HepG2 (cell line): ENCODE data around the gene CD48. TPM values are rescaled to one million over a fixed set of nuclear protein-coding genes. Genes with fewer than 3 reads are reported as not detected.

Experiments used
- ATAC-seq: fragments of 200-7000 bp; cut with Tn5 transposase; 3 replicates; pipeline ENCODE4 v1.9.1; 2020; ENCODE audit warnings: mild to moderate bottlenecking, moderate library complexity
- BruUV-seq: library from RNA; stranded (reverse); fragments of 400-500 nt; replicated peaks from 2 replicates; lab custom pipeline; 2021; lab: Mats Ljungman, UMichigan
- CTCF ChIA-PET: fragments of 300-600 bp; formaldehyde crosslinking; extraction: SDS; loops from one replicate; lab custom pipeline; 2021; ENCODE audit warnings: low total read pairs, inconsistent platforms, low intra/inter-chr PET ratio; lab: Yijun Ruan, JAX
- POLR2A ChIA-PET: fragments of 350-600 bp; sonication (Branson Sonifier 250); formaldehyde crosslinking; loops from one replicate; lab custom pipeline; 2020; ENCODE audit warnings: antibody characterized with exemption, inconsistent platforms; lab: Yijun Ruan, JAX
- DNase-seq: peaks from one replicate; pipeline ENCODE4 v3.0.0-alpha.2; 2015; ENCODE audit warnings: low spot score
- FAIRE-seq: peaks from 3 replicates; lab custom pipeline; 2011; peaks lifted over from hg19 to GRCh38; lab: Jason Lieb, UNC
- H2AFZ ChIP-seq: one replicate; pipeline ENCODE4 v1.6.1; 2011; ENCODE audit warnings: low read length, inconsistent platforms
- H3K27ac ChIP-seq: fragments of 300-600 bp; 3 replicates; pipeline ENCODE4 v1.8.0; 2011; ENCODE audit warnings: mixed run types, mild to moderate bottlenecking, mixed read lengths, low read length, inconsistent platforms; ENCODE audit not compliant: insufficient read depth; ENCODE audit errors: extremely low read length
- H3K27me3 ChIP-seq, 2 experiments: fragments of 200-600 bp in 1 of 2; 2 replicates in 1 of 2; 3 replicates in 1 of 2; pipeline versions ENCODE4 v1.6.0 to v1.8.0; 2011; ENCODE audit warnings: low read length in 2 of 2, mild to moderate bottlenecking in 2 of 2, moderate library complexity in 2 of 2, inconsistent platforms in 1 of 2; ENCODE audit not compliant: insufficient read depth in 2 of 2, control insufficient read depth in 1 of 2
- H3K36me3 ChIP-seq, 2 experiments: fragments of 200-600 bp in 1 of 2; replicated peaks in 1 of 2; 2 replicates in 1 of 2; 3 replicates in 1 of 2; pipeline versions ENCODE4 v1.5.1 to v1.8.0; 2011; ENCODE audit warnings: low read length in 2 of 2, inconsistent platforms in 1 of 2; ENCODE audit not compliant: insufficient read depth in 2 of 2, control insufficient read depth in 1 of 2
- H3K4me1 ChIP-seq: 2 replicates; pipeline ENCODE4 v1.5.1; 2012; ENCODE audit warnings: low read length, inconsistent platforms; ENCODE audit not compliant: insufficient read depth
- H3K4me2 ChIP-seq: 2 replicates; pipeline ENCODE4 v1.6.0; 2011; ENCODE audit warnings: low read depth, low read length, inconsistent platforms
- H3K4me3 ChIP-seq, 3 experiments: fragments of 200-600 bp in 1 of 3; sonication (generic), shearing (Covaris generic) in 1 of 3; replicated peaks in 1 of 3; 2 replicates each; pipeline ENCODE4 v1.5.1; 2011 to 2016; ENCODE audit warnings: low read length in 3 of 3, inconsistent platforms in 2 of 3, low read depth in 2 of 3, mild to moderate bottlenecking in 2 of 3, control low read depth in 1 of 3, mixed read lengths in 1 of 3; ENCODE audit not compliant: insufficient read depth in 1 of 3
- H3K79me2 ChIP-seq: one replicate; pipeline ENCODE4 v1.6.1; 2011; ENCODE audit warnings: low read length, inconsistent platforms; ENCODE audit not compliant: insufficient read depth
- H3K9ac ChIP-seq: 2 replicates; pipeline ENCODE4 v1.6.0; 2011; ENCODE audit warnings: mild to moderate bottlenecking, low read depth, low read length, inconsistent platforms; ENCODE audit not compliant: insufficient read depth
- H3K9me3 ChIP-seq: 2 replicates; pipeline ENCODE4 v1.5.1; 2012; ENCODE audit warnings: mild to moderate bottlenecking, low read length
- H4K20me1 ChIP-seq: 2 replicates; pipeline ENCODE4 v1.6.0; 2011; ENCODE audit warnings: inconsistent platforms, mild to moderate bottlenecking, low read length, moderate library complexity; ENCODE audit not compliant: insufficient read depth
- CENPBD1 ChIP-seq: sonication (generic); formaldehyde crosslinking; IDR thresholded peaks from 2 replicates; pipeline ENCODE4 v1.8.0; 2022; ENCODE audit warnings: missing genetic modification reagents, low read depth, mild to moderate bottlenecking, borderline replicate concordance
- CHD2 ChIP-seq: IDR thresholded peaks from 2 replicates; pipeline ENCODE4 v1.6.1; 2011; ENCODE audit warnings: low read depth, low read length, improper control_type of control experiment
- DNMT3B ChIP-seq: conservative IDR thresholded peaks from 2 replicates; pipeline ENCODE4 v1.6.1; 2016; ENCODE audit warnings: missing biosample characterization, control low read depth
- GATAD1 ChIP-seq: IDR thresholded peaks from 2 replicates; pipeline ENCODE4 v1.6.1; 2016; ENCODE audit warnings: missing genetic modification reagents, missing compliant biosample characterization
- MTA3 ChIP-seq: sonication (generic); formaldehyde crosslinking; IDR thresholded peaks from 2 replicates; pipeline ENCODE4 v1.4.0; 2020; ENCODE audit warnings: missing genetic modification reagents
- PHF20 ChIP-seq: sonication (generic); formaldehyde crosslinking; IDR thresholded peaks from 2 replicates; pipeline ENCODE4 v1.5.0; 2020; ENCODE audit warnings: mild to moderate bottlenecking, missing genetic modification reagents
- ZBTB2 ChIP-seq: sonication (generic); formaldehyde crosslinking; IDR thresholded peaks from 2 replicates; pipeline ENCODE4 v1.8.0; 2022; ENCODE audit warnings: low read depth, missing genetic modification reagents
- ZMYM4 ChIP-seq: sonication (generic); formaldehyde crosslinking; IDR thresholded peaks from 2 replicates; pipeline ENCODE4 v1.8.1; 2023; ENCODE audit warnings: mild to moderate bottlenecking, missing genetic modification reagents
- ZNF646 ChIP-seq: sonication (generic); formaldehyde crosslinking; IDR thresholded peaks from 2 replicates; pipeline ENCODE4 v1.9.0; 2021; ENCODE audit warnings: mild to moderate bottlenecking, missing genetic modification reagents
- ZNF670 ChIP-seq: sonication (generic); formaldehyde crosslinking; IDR thresholded peaks from 2 replicates; pipeline ENCODE4 v1.8.0; 2022; ENCODE audit warnings: mild to moderate bottlenecking, missing genetic modification reagents, borderline replicate concordance
- WGBS: methylation state at CpG from one replicate; pipeline ENCODE4 v1.1.6; 2017; ENCODE audit warnings: low lambda C conversion rate; 5-methylcytosine and 5-hydroxymethylcytosine counted together
- in situ Hi-C: cut with HindIII; loops from 2 replicates; pipeline ENCODE4 v1.10.0; 2017; ENCODE audit warnings: low pct_unique_long_range_greater_than_20kb; ENCODE audit not compliant: extremely low pct_ligation_motif_present
- intact Hi-C: fragments of 100-400 bp; cut with micrococcal nuclease; formaldehyde crosslinking; loops from one replicate; pipeline ENCODE4 v1.10.0; 2022; ENCODE audit not compliant: unreplicated experiment
- polyA plus RNA-seq, 8 experiments: library from polyadenylated mRNA; depleted of rRNA in 3 of 8; stranded (reverse) in 7 of 8; unstranded in 1 of 8; fragments of >200 nt; fragmentation: Illumina TruSeq in 4 of 8; extraction: Trizol in 4 of 8; gene quantifications; 2 replicates each; pipeline versions ENCODE4 v1.2.1 to v1.2.3, GENCODE V29; 2011 to 2016; ENCODE audit warnings: low read depth in 4 of 8, missing spikeins in 1 of 8, mixed read lengths in 1 of 8; ENCODE audit not compliant: insufficient read depth in 1 of 8
- total RNA-seq, 5 experiments: library from RNA; depleted of rRNA; stranded (reverse); fragments of >200 nt; fragmentation: Illumina TruSeq; extraction: Trizol; gene quantifications; 2 replicates each; pipeline ENCODE4 v1.2.3, GENCODE V29; 2016; ENCODE audit warnings: low read depth in 1 of 5

Gene CD48
- total and polyA plus RNA-seq, 2 of the 13 experiments (the other 11 are each of a cell fraction or from before 2014, with no cell fraction given): not detected

GRCh38 chr1:160657250-160657781 lies 54.3 kb downstream of the CD48 start:
- H3K9ac ChIP-seq: no peak overlapping the region
- H3K4me3 ChIP-seq: no peak overlapping the region
- H3K27ac ChIP-seq: no peak overlapping the region
- 9% methylated on average over 5 of the region's 5 CpGs for WGBS
- FAIRE-seq (no peak), DNase-seq (no peak), ATAC-seq (no peak)
- intact Hi-C loops (no loop called here), in situ Hi-C loops (no loop called here)
- POLR2A ChIA-PET: no interaction called here
- no peaks in the 10 kb centered on the region for H3K9me3 ChIP-seq
- no TSS peak for BruUV-seq
- no peaks in the 10 kb centered on the region for H3K4me1 ChIP-seq
- no peaks in the 10 kb centered on the region for H3K36me3 ChIP-seq
- H2AFZ ChIP-seq: no peak overlapping the region
- no peaks in the 10 kb centered on the region; the same call in 1 of the 2 replicates for H4K20me1 ChIP-seq
- H3K79me2 ChIP-seq: no peaks in the 10 kb centered on the region
- H3K4me2 ChIP-seq: no peak overlapping the region
- CTCF ChIA-PET: no interaction called here
- TF ChIP-seq ZBTB2 (CRISPR knock-in tag): no peak
- peaks cover 0 to 1% of the 10 kb centered on the region in 2 experiments; a peak in 1 of 5 replicates for H3K27me3 ChIP-seq

- no peaks in the 10 kb centered on the region for H3K9me3 ChIP-seq
- POLR2A ChIA-PET: no interaction called here
- H3K4me2 ChIP-seq: no peak overlapping the region
- no peak overlapping the region for H3K4me3 ChIP-seq
- BruUV-seq: no TSS peak
- DNase-seq: no peak
- H4K20me1 ChIP-seq: no peaks in the 10 kb centered on the region; the same call in 1 of the 2 replicates
- no peaks in the 10 kb centered on the region for H3K79me2 ChIP-seq
- H3K36me3 ChIP-seq: no peaks in the 10 kb centered on the region
- intact Hi-C loops: no loop called here
- CTCF ChIA-PET: no interaction called here
- WGBS: 63% methylated on average over 3 of the region's 3 CpGs
- H3K27ac ChIP-seq: no peak overlapping the region
- H3K9ac ChIP-seq: no peak overlapping the region
- ATAC-seq: no peak
- FAIRE-seq: no peak
- in situ Hi-C loops: no loop called here
- no peaks in the 10 kb centered on the region for H3K4me1 ChIP-seq
- H3K27me3 ChIP-seq: peaks cover 0 to 1% of the 10 kb centered on the region in 2 experiments; a peak in 1 of 5 replicates
- no peak overlapping the region for H2AFZ ChIP-seq
- no peak for TF ChIP-seq PHF20 (CRISPR knock-in tag)
- TF ChIP-seq CHD2: no peak
- no peak for TF ChIP-seq GATAD1 (CRISPR knock-in tag)
- no peak for TF ChIP-seq MTA3
- TF ChIP-seq CENPBD1 (CRISPR knock-in tag): no peak
- no peak for TF ChIP-seq ZNF670 (CRISPR knock-in tag)
- no peak for TF ChIP-seq ZNF646 (CRISPR knock-in tag)
- TF ChIP-seq DNMT3B: no peak
- TF ChIP-seq ZMYM4: no peak
Observed at GRCh38 chr1:160656737-160657136, 54.9 kb downstream of the CD48 start.
